Fibroblast of lung (primary cell): ENCODE results near the gene PPIL4. TPM values are rescaled to one million over a fixed set of nuclear protein-coding genes. Genes with fewer than 3 reads are reported as not detected.
"Not testable (repeated sequence)": the region's sequence is repeated elsewhere in the genome, so short reads cannot be mapped to it uniquely, and the experiment has no call there.

ENCODE experiments used
- DNase-seq, 2 donors: peaks; one replicate each; pipeline versions ENCODE4 v3.0.0 to v3.0.0-alpha.2; 2010; ENCODE audit warnings: low read depth in 2 of 2
- H2AFZ ChIP-seq: 2 replicates; pipeline ENCODE4 v1.5.1; 2012; ENCODE audit warnings: low read length, control low read depth, inconsistent platforms
- H3K27ac ChIP-seq: 2 replicates; pipeline ENCODE4 v1.5.1; 2011; ENCODE audit warnings: low read length, control low read depth; ENCODE audit not compliant: insufficient read depth
- H3K27me3 ChIP-seq: 2 replicates; pipeline ENCODE4 v1.5.1; 2011; ENCODE audit warnings: mild to moderate bottlenecking, low read length; ENCODE audit not compliant: control insufficient read depth, insufficient read depth
- H3K36me3 ChIP-seq: 2 replicates; pipeline ENCODE4 v1.5.1; 2011; ENCODE audit warnings: low read length; ENCODE audit not compliant: control insufficient read depth, insufficient read depth
- H3K4me1 ChIP-seq: 2 replicates; pipeline ENCODE4 v1.5.1; 2011; ENCODE audit warnings: low read length; ENCODE audit not compliant: control insufficient read depth, insufficient read depth; ENCODE audit errors: extremely low read depth
- H3K4me2 ChIP-seq: 2 replicates; pipeline ENCODE4 v1.5.1; 2011; ENCODE audit warnings: low read length, control low read depth; ENCODE audit not compliant: insufficient read depth; ENCODE audit errors: extremely low read depth
- H3K4me3 ChIP-seq, 4 experiments: fragments of 200-600 bp in 1 of 4; sonication (generic) in 1 of 4; replicated peaks in 1 of 4; 2 replicates each; pipeline ENCODE4 v1.5.1; 2011 to 2016; ENCODE audit warnings: low read length in 4 of 4, low read depth in 3 of 4, mild to moderate bottlenecking in 3 of 4, control low read depth in 2 of 4, inconsistent platforms in 1 of 4, mixed read lengths in 1 of 4; ENCODE audit not compliant: insufficient read depth in 1 of 4; ENCODE audit errors: control extremely low read depth in 1 of 4
- H3K79me2 ChIP-seq: 2 replicates; pipeline ENCODE4 v1.5.1; 2012; ENCODE audit warnings: mild to moderate bottlenecking, low read length, inconsistent platforms; ENCODE audit not compliant: control insufficient read depth, insufficient read depth
- H3K9ac ChIP-seq: 2 replicates; pipeline ENCODE4 v1.5.1; 2011; ENCODE audit warnings: mild to moderate bottlenecking, low read length, control low read depth; ENCODE audit not compliant: insufficient read depth
- H3K9me3 ChIP-seq: 2 replicates; pipeline ENCODE4 v1.5.1; 2012; ENCODE audit warnings: low read depth, low read length; ENCODE audit not compliant: control insufficient read depth, insufficient read depth
- H4K20me1 ChIP-seq: 2 replicates; pipeline ENCODE4 v1.5.1; 2011; ENCODE audit warnings: low read length; ENCODE audit not compliant: control insufficient read depth, insufficient read depth; ENCODE audit errors: extremely low read depth
- CTCF ChIP-seq, 2 donors: IDR thresholded peaks in 1 of 2; conservative IDR thresholded peaks in 1 of 2; 1 replicate in 1 of 2; 2 replicates in 1 of 2; pipeline ENCODE4 v1.5.1; 2011 to 2012; ENCODE audit warnings: low read length in 2 of 2, control low read depth in 1 of 2, inconsistent platforms in 1 of 2, low read depth in 1 of 2, mild to moderate bottlenecking in 1 of 2
- EZH2 ChIP-seq: IDR thresholded peaks from 2 replicates; pipeline ENCODE4 v1.5.1; 2012; ENCODE audit warnings: low read length, control low read depth, mild to moderate bottlenecking; ENCODE audit errors: missing control alignments
- polyA plus RNA-seq, 2 donors: library from polyadenylated mRNA; depleted of rRNA in 1 of 2; stranded (reverse) in 1 of 2; unstranded in 1 of 2; fragments of >200 nt; gene quantifications; 2 replicates each; pipeline ENCODE4 v1.2.1, GENCODE V29; 2011 to 2012; ENCODE audit warnings: missing spikeins in 1 of 2
- total RNA-seq: library from RNA; depleted of rRNA; stranded (reverse); fragments of >200 nt; gene quantifications from 2 replicates; pipeline ENCODE4 v1.2.1, GENCODE V29; 2014

The PPIL4 gene
- total and polyA plus RNA-seq, 2 donors (not counting 1 experiment from before 2014, with no cell fraction given) = 15.9 to 37.5 TPM

- Histone ChIP-seq H3K9me3 (no peaks in the 10 kb centered on the region), H3K4me2 (no peak overlapping the region), H4K20me1 (no peaks in the 10 kb centered on the region), H2AFZ (no peak overlapping the region), H3K36me3 (no peaks in the 10 kb centered on the region), H3K27ac (no peak overlapping the region), H3K9ac (no peak overlapping the region), H3K4me1 (peaks cover 3% of the 10 kb centered on the region), H3K27me3 (peaks cover 9% of the 10 kb centered on the region), H3K79me2 (no peaks in the 10 kb centered on the region), H3K4me3 (no peak overlapping the region)
- TF ChIP-seq CTCF (conservative IDR thresholded peaks at IDR 0.05 in 1 of 2, IDR thresholded peaks at IDR 0.05 in 1 of 2; ENCODE audit: low read depth in 1 of 2, low read length in 2 of 2) (no peak), EZH2 (no peak)
- DNase-seq = peak; percentile 29 to 38
These were observed 82.1 kb downstream of the PPIL4 start for GRCh38 chr6:149463781-149464180.

- not testable (repeated sequence) for H3K9me3 ChIP-seq, H3K4me3 ChIP-seq, H3K4me1 ChIP-seq, H3K9ac ChIP-seq, H3K27ac ChIP-seq, H3K36me3 ChIP-seq, H2AFZ ChIP-seq, H3K4me2 ChIP-seq, DNase-seq, H3K27me3 ChIP-seq, H4K20me1 ChIP-seq, H3K79me2 ChIP-seq
These were observed 83.1 kb downstream of the PPIL4 start for GRCh38 chr6:149462712-149463111.

- Histone ChIP-seq H4K20me1 (peaks cover 3% of the 10 kb centered on the region), H3K4me3 (no peak overlapping the region), H3K4me1 (peaks cover 3% of the 10 kb centered on the region), H2AFZ (no peak overlapping the region), H3K4me2 (no peak overlapping the region), H3K27me3 (peaks cover 6% of the 10 kb centered on the region), H3K79me2 (no peaks in the 10 kb centered on the region), H3K9me3 (no peaks in the 10 kb centered on the region), H3K9ac (no peak overlapping the region), H3K36me3 (no peaks in the 10 kb centered on the region), H3K27ac (no peak overlapping the region)
- TF ChIP-seq CTCF (conservative IDR thresholded peaks at IDR 0.05 in 1 of 2, IDR thresholded peaks at IDR 0.05 in 1 of 2; ENCODE audit: low read depth in 1 of 2, low read length in 2 of 2) = no peak
- no peak for TF ChIP-seq EZH2
- no peak for DNase-seq
These were observed 84.2 kb downstream of the PPIL4 start for GRCh38 chr6:149461670-149462069.

- H4K20me1 ChIP-seq, H3K36me3 ChIP-seq, H2AFZ ChIP-seq, H3K4me1 ChIP-seq, H3K4me2 ChIP-seq, H3K27me3 ChIP-seq, H3K9me3 ChIP-seq, H3K27ac ChIP-seq, DNase-seq, H3K79me2 ChIP-seq, H3K9ac ChIP-seq, H3K4me3 ChIP-seq: not testable (repeated sequence)
These were observed 85.6 kb downstream of the PPIL4 start for GRCh38 chr6:149460249-149460648.
